Measurements from ENCODE around the gene DAD1.

DNA sequence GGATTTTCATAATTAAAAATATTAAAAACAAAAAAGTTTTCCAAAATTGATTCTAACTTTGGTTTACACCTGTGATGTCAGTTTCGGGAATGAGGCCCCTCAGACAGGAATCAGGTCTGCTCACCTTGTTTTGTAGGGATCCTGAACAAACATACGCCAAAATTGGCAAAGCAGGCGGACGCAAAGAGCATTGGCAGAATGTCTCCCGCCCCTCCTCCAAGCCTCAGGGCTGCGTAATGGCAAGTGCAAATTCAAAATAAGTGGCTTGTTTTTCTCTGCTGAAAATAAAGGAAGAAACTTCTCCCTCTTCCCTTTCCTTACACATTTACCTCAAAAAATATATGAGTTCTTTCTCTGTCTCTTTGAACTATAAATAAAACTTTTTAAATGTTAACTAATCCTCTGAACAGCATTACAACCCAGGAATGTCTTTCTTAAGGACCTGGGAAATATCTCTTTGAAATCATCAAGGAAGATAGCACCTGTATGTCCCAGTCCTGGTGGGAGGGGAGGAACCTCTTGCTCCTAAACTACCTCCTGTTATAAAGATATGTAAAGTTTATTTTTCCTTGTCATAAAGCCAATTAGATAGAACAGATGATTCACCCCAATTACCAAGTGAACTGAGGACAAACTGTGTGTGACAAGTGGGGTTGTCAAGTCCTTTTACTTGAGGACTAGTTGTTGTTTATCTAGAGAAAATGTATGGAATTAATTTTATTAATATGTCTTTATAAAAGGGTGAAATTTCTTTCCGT, 38.7 kb upstream of the DAD1 start:
- no peak for TF ChIP-seq GATA3 (IDR thresholded peaks at IDR 0.05; ENCODE audit: low read depth, low read length)
- TF ChIP-seq GATA2 (IDR thresholded peaks at IDR 0.05; ENCODE audit: low read depth, low read length), result no peak

All from SH-SY5Y (cell line).